Heart left ventricle (tissue), 16 donors: ENCODE measurements around the gene TEX26. TPM values are rescaled to one million over a fixed set of nuclear protein-coding genes. Genes with fewer than 3 reads are reported as not detected.

Experiments
- ATAC-seq, 4 donors: fragments of 200-7000 bp; cut with Tn5 transposase; one replicate each; pipeline ENCODE4 v1.9.1; 2020 to 2022; ENCODE audit warnings: moderate library complexity in 4 of 4, mild to moderate bottlenecking in 3 of 4, moderate number of reproducible peaks in 1 of 4
- DNase-seq, 5 donors: peaks; one replicate each; pipeline ENCODE4 v3.0.0-alpha.2; 2020
- H3K27ac ChIP-seq, 12 donors: fragments of 200-600 bp; sonication (generic) in 4 of 12; one replicate each; pipeline versions ENCODE4 v1.5.0 to v1.8.0; 2016 to 2022; ENCODE audit warnings: mild to moderate bottlenecking in 2 of 12
- H3K27me3 ChIP-seq, 9 donors: fragments of 200-600 bp; sonication (generic) in 2 of 9; one replicate each; pipeline versions ENCODE4 v1.5.1 to v1.8.0; 2016 to 2022; ENCODE audit warnings: mild to moderate bottlenecking in 3 of 9
- H3K36me3 ChIP-seq, 9 donors: fragments of 200-600 bp; sonication (generic) in 2 of 9; one replicate each; pipeline versions ENCODE4 v1.5.0 to v1.8.0; 2018 to 2022; ENCODE audit warnings: mild to moderate bottlenecking in 2 of 9
- H3K4me1 ChIP-seq, 12 donors: fragments of 200-600 bp; sonication (generic) in 4 of 12; one replicate each; pipeline versions ENCODE4 v1.5.0 to v1.8.0; 2016 to 2022; ENCODE audit warnings: mild to moderate bottlenecking in 3 of 12
- H3K4me3 ChIP-seq, 12 donors: fragments of 200-600 bp; sonication (generic) in 4 of 12; one replicate each; pipeline versions ENCODE4 v1.5.0 to v1.8.0; 2017 to 2022; ENCODE audit warnings: mild to moderate bottlenecking in 9 of 12, moderate library complexity in 4 of 12
- H3K9me3 ChIP-seq, 12 donors: fragments of 200-600 bp; sonication (generic) in 4 of 12; one replicate each; pipeline versions ENCODE4 v1.5.0 to v1.8.0; 2016 to 2022; ENCODE audit warnings: mild to moderate bottlenecking in 1 of 12
- POLR2A ChIP-seq, 2 donors: fragments of 450-650 bp; IDR thresholded peaks; one replicate each; pipeline ENCODE4 v1.6.1; 2017; ENCODE audit warnings: antibody characterized with exemption in 2 of 2, mild to moderate bottlenecking in 2 of 2, moderate library complexity in 2 of 2
- WGBS, 4 donors: extraction: QIAGEN DNeasy Blood & Tissue Kit in 2 of 4; methylation state at CpG; one replicate each; pipeline versions ENCODE4 v1.1.5 to v1.1.7; 2013 to 2018; 5-methylcytosine and 5-hydroxymethylcytosine counted together
- intact Hi-C, 10 donors: fragments of 100-400 bp; cut with DNase I; formaldehyde crosslinking; loops; one replicate each; pipeline versions ENCODE4 v1.11.1 to v1.14.2; 2022
- polyA plus RNA-seq, 2 donors: library from polyadenylated mRNA; stranded (reverse); fragments of 200-250 nt; gene quantifications; one replicate each; pipeline ENCODE4 v1.2.3, GENCODE V29; 2013
- total RNA-seq, 9 donors: library from RNA; depleted of rRNA in 2 of 9; stranded (reverse); fragments of >200 nt in 2 of 9; fragmentation: NEBNext Ultra II Directional in 3 of 9; extraction: Animal tissue kit (Norgen Biotek cat#: 25700) in 3 of 9; gene quantifications; one replicate each; pipeline versions ENCODE4 v1.1.0 to v1.2.4, GENCODE V29; 2016 to 2023
- TF ChIP-seq, protein P1 (sequence below), 12 donors: fragments of 200-600 bp; sonication (generic) in 4 of 12; IDR thresholded peaks; one replicate each; pipeline versions ENCODE4 v1.5.0 to v1.8.0; 2018 to 2022; ENCODE audit warnings: antibody characterized with exemption in 12 of 12, mild to moderate bottlenecking in 5 of 12
- donor health status: ischemic (EF 13 %, LVEDD 7.1; RV severe dilation, severe dysfunction).
- donor health status: healthy with polysubstance abuse.
- donor health status: DM: no; HTN: yes; CAD: no.
- donor health status: DM: no; HTN: no; CAD: no.
- donor health status: ischemic (EF 25% LVEDD 6.9; RV normal size, moderate dysfunction).
- donor health status: ischemic (EF 25% LVEDD 5.7; RV mildly dilated, moderate dysfunction).
- donor health status: healthy.
- donor health status: DM: yes; HTN: yes; CAD: no.
- donor health status: ischemic (EF 35%, LVEDD 5.7; RV mildly dilated, moderate dysfunction).
- donor health status: nonischemic (EF 11% LVEDD 7.7; RV severe dilation, severe dysfunction).
- donor health status: DM: yes; HTN: yes; CAD: no.
- donor health status: PGD.
- donor health status: ischemic (EF 29% LVEDD 5.4; RV normal size, mild dysfunction).
- donor health status: nonischemic (EF 23%, LVEDD 6.1; RV moderate dilation, normal function).

TEX26 gene
- total and polyA plus RNA-seq, 11 donors = not detected

DNA sequence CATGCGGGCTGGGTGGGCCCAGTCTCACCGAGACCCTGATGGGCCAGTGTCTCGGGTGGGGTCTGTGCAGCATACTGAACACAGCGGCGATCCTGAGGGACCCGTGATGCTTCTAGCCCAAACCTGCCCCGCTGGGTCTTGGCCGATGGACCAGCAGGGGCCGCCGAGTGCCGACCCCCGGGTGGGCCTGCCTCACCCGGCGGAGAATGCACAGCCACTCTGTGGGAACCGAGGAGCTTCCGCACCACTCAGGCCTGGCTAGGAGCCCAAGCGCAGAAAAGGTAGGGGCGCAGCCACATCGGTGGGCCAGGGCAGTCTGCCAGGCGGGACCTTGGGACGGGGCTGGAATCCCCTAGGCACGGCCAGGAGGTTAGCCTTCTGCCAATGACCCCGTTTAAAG lies 72.6 kb downstream of the TEX26 start:
- intact Hi-C loops = no loop called here
- H3K27me3 ChIP-seq = peaks cover 0 to 19% (median 0%) of the 10 kb centered on the region in 9 donors
- TF ChIP-seq POLR2A (IDR thresholded peaks at IDR 0.05) = no peak
- TF ChIP-seq, protein P1, sequence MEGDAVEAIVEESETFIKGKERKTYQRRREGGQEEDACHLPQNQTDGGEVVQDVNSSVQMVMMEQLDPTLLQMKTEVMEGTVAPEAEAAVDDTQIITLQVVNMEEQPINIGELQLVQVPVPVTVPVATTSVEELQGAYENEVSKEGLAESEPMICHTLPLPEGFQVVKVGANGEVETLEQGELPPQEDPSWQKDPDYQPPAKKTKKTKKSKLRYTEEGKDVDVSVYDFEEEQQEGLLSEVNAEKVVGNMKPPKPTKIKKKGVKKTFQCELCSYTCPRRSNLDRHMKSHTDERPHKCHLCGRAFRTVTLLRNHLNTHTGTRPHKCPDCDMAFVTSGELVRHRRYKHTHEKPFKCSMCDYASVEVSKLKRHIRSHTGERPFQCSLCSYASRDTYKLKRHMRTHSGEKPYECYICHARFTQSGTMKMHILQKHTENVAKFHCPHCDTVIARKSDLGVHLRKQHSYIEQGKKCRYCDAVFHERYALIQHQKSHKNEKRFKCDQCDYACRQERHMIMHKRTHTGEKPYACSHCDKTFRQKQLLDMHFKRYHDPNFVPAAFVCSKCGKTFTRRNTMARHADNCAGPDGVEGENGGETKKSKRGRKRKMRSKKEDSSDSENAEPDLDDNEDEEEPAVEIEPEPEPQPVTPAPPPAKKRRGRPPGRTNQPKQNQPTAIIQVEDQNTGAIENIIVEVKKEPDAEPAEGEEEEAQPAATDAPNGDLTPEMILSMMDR (IDR thresholded peaks at IDR 0.05) = no peak
- 93 to 95% (median 94%) methylated on average over 16 to 23 of the region's 23 CpGs for WGBS, 4 donors
- H3K4me1 ChIP-seq = no peaks in the 10 kb centered on the region
- ATAC-seq (no peak), DNase-seq (no peak)
- no peak overlapping the region for H3K27ac ChIP-seq
- H3K4me3 ChIP-seq = no peak overlapping the region
- H3K36me3 ChIP-seq = no peaks in the 10 kb centered on the region
- H3K9me3 ChIP-seq = no peaks in the 10 kb centered on the region

DNA sequence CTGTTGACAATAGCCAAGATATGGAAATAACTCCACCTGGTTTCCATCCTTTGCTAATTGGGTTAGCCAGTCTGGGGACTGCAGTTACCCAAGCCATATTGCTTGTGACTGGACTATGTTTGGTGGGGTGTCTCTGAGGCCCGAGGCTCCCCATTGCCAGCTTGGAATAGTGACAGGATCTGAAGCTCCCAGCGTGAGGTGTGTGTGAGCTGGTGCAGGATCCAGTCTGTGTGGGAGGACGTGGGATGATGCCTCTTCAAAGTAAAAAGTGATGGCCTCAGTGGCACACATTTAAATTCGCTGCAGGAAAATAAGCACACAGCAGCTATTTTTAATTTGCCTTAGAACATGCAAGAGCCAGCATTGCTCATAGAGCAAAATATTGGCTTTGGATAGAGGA lies 75.0 kb downstream of the TEX26 start:
- TF ChIP-seq POLR2A (IDR thresholded peaks at IDR 0.05) = no peak
- TF ChIP-seq, protein P1 (IDR thresholded peaks at IDR 0.05) = no peak
- ATAC-seq = no peak
- H3K27me3 ChIP-seq = peaks cover 0 to 31% (median 0%) of the 10 kb centered on the region in 9 donors
- no peak overlapping the region for H3K27ac ChIP-seq
- 66 to 75% (median 73%) methylated on average over 4 of the region's 4 CpGs for WGBS, 4 donors
- H3K4me1 ChIP-seq = no peaks in the 10 kb centered on the region
- H3K9me3 ChIP-seq = no peaks in the 10 kb centered on the region
- H3K36me3 ChIP-seq = no peaks in the 10 kb centered on the region
- intact Hi-C loops = no loop called here
- DNase-seq = no peak
- no peak overlapping the region for H3K4me3 ChIP-seq

DNA sequence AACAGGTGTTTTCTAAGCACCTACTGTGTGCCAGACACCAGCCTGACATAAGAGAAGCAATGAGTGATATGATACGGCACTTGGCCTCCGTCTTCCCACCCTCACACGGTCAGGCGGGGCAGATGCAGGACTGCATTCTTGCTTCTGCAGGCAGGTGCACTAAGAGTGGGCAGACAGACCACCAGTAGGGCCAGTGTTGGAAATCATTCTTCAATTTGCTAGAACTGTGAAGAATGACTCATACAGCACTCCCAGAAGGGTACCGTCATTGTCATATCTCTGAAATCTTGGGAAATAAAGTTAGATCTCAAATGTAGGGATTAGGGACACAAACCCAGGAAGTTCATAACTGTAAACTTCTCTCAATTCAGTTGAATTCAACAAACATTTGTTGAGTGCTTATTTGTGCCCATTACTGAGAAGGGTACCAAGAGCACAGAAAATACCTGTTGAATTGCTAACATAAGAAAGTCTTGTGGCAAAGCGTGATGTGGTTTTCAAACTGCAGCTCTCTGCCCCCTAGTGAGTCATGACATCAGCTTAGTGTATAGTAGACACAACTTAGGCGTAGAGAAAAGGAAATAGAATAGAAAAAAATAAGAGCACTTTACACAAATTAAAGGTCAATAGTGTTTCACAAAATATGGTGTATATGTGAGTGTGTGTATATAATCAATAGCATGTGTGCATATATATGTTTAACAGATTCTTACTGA lies 76.1 kb downstream of the TEX26 start:
- no peak overlapping the region for H3K27ac ChIP-seq
- H3K4me3 ChIP-seq = no peak overlapping the region
- WGBS, 4 donors = 84 to 90% (median 89%) methylated on average over 7 of the region's 7 CpGs
- H3K9me3 ChIP-seq = no peaks in the 10 kb centered on the region
- ATAC-seq = no peak
- intact Hi-C loops = no loop called here
- no peaks in the 10 kb centered on the region for H3K36me3 ChIP-seq
- peaks cover 0 to 34% (median 0%) of the 10 kb centered on the region in 9 donors for H3K27me3 ChIP-seq
- no peaks in the 10 kb centered on the region for H3K4me1 ChIP-seq
- DNase-seq = no peak
- no peak for TF ChIP-seq POLR2A (IDR thresholded peaks at IDR 0.05)
- TF ChIP-seq, protein P1 (IDR thresholded peaks at IDR 0.05) = no peak

DNA sequence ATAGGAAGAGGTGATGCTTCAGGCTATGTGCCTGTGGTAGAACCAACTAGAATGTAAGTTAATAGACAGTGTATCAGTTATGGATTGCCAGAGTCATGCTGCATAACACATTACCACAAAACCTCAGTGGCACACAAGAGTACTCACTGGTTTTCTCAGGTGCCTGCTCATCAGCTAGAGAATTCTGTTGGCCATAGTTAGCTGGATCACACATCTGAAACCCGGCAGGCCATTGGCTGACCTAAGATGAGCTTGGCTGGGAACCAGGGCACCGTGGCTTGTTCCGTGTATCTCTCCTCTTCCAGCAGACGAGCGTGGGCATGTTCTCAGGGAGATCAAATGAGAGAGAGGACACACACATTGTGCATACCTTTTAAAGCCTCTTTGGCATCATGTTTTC lies 76.7 kb downstream of the TEX26 start:
- Histone ChIP-seq H3K27me3 (peaks cover 0 to 34% (median 0%) of the 10 kb centered on the region in 9 donors), H3K4me1 (no peaks in the 10 kb centered on the region), H3K9me3 (no peaks in the 10 kb centered on the region), H3K36me3 (no peaks in the 10 kb centered on the region), H3K27ac (no peak overlapping the region), H3K4me3 (no peak overlapping the region)
- 34 to 61% (median 56%) methylated on average over 5 of the region's 5 CpGs for WGBS, 4 donors
- ATAC-seq (no peak), DNase-seq (no peak)
- TF ChIP-seq, protein P1 (IDR thresholded peaks at IDR 0.05) = no peak
- no peak for TF ChIP-seq POLR2A (IDR thresholded peaks at IDR 0.05)
- intact Hi-C loops = no loop called here
